GM18505 (cell line): ENCODE measurements around the gene ALKBH5.

Experiments
- ATAC-seq: cut with Tn5 transposase; IDR thresholded peaks from one replicate; pipeline ENCODE4 v1.9.1; 2021; ENCODE audit not compliant: unreplicated experiment
- POLR2A ChIP-seq: IDR thresholded peaks from 4 replicates; pipeline ENCODE4 v1.6.1; 2011; ENCODE audit warnings: borderline replicate concordance; ENCODE audit not compliant: insufficient read depth, insufficient read length; ENCODE audit errors: extremely low read depth

Gene ALKBH5

GRCh38 chr17:18167421-18167820, 16.2 kb upstream of the ALKBH5 start:
- no peak for ATAC-seq
- no peak for TF ChIP-seq POLR2A

- no peak for ATAC-seq
- TF ChIP-seq POLR2A, result no peak
These were observed 10.9 kb upstream of the ALKBH5 start for GRCh38 chr17:18172531-18173278.

GRCh38 chr17:18173740-18174139, 9.9 kb upstream of the ALKBH5 start:
- no peak for ATAC-seq

GRCh38 chr17:18176176-18176575, 7.5 kb upstream of the ALKBH5 start:
- no peak for ATAC-seq
- TF ChIP-seq POLR2A, result no peak

More at GRCh38 chr17:18173740-18174139, 9.9 kb upstream of the ALKBH5 start:
- no peak for TF ChIP-seq POLR2A

- no peak for ATAC-seq
- TF ChIP-seq POLR2A, result no peak
These were observed 6.5 kb upstream of the ALKBH5 start for GRCh38 chr17:18177133-18177532.

- no peak for TF ChIP-seq POLR2A
These were observed 5.9 kb upstream of the ALKBH5 start for GRCh38 chr17:18177722-18178121.

GRCh38 chr17:18179196-18179595, 4.4 kb upstream of the ALKBH5 start:
- ATAC-seq, result no peak
- no peak for TF ChIP-seq POLR2A

More at GRCh38 chr17:18177722-18178121, 5.9 kb upstream of the ALKBH5 start:
- ATAC-seq, result no peak

- ATAC-seq, result no peak
These were observed 3.8 kb upstream of the ALKBH5 start for GRCh38 chr17:18179804-18180203.

GRCh38 chr17:18181358-18181757, 2.3 kb upstream of the ALKBH5 start:
- TF ChIP-seq POLR2A, result no peak
- no peak for ATAC-seq

More at GRCh38 chr17:18179804-18180203, 3.8 kb upstream of the ALKBH5 start:
- TF ChIP-seq POLR2A, result no peak

GRCh38 chr17:18182110-18182977, 1.3 kb upstream of the ALKBH5 start:
- no peak for ATAC-seq
- no peak for TF ChIP-seq POLR2A

GRCh38 chr17:18182978-18183333, 672 bp upstream of the ALKBH5 start:
- peak; percentile 82 for TF ChIP-seq POLR2A
- peak; percentile 42 for ATAC-seq

- no peak for TF ChIP-seq POLR2A
- peak; percentile 10 for ATAC-seq
These were observed 759 bp downstream of the ALKBH5 start for GRCh38 chr17:18184143-18185031.

GRCh38 chr17:18185391-18185790, 1.8 kb downstream of the ALKBH5 start:
- no peak for ATAC-seq
- no peak for TF ChIP-seq POLR2A
